Effector memory CD8-positive, alpha-beta T cell (primary cell): ENCODE data around the gene TCP11L2.

Source experiments
- ATAC-seq: fragments of 150-1000 bp; cut with Tn5 transposase; replicated peaks from 2 replicates; pipeline ENCODE4 v1.10.0; 2021; ENCODE audit warnings: mild to moderate bottlenecking, moderate library complexity
- DNase-seq, 3 experiments: peaks; one replicate each; pipeline ENCODE4 v3.0.0; 2021
- H3K27ac Mint-ChIP-seq, 2 donors: one replicate each; pipeline ENCODE4 v1.8.0; 2022; ENCODE audit warnings: mild to moderate bottlenecking in 2 of 2, mixed read lengths in 2 of 2, moderate library complexity in 2 of 2
- H3K27me3 Mint-ChIP-seq, 2 donors: one replicate each; pipeline ENCODE4 v1.8.0; 2022; ENCODE audit warnings: mixed read lengths in 2 of 2
- H3K36me3 Mint-ChIP-seq: one replicate; pipeline ENCODE4 v1.8.0; 2022; ENCODE audit warnings: mild to moderate bottlenecking, moderate library complexity, mixed read lengths; ENCODE audit not compliant: insufficient read depth
- H3K4me1 Mint-ChIP-seq, 2 donors: one replicate each; pipeline ENCODE4 v1.8.0; 2022; ENCODE audit warnings: low read depth in 2 of 2, mixed read lengths in 2 of 2
- H3K4me3 Mint-ChIP-seq, 2 donors: one replicate each; pipeline ENCODE4 v1.8.0; 2022; ENCODE audit warnings: mild to moderate bottlenecking in 2 of 2, mixed read lengths in 2 of 2, moderate library complexity in 2 of 2
- H3K9me3 Mint-ChIP-seq, 2 donors: one replicate each; pipeline ENCODE4 v1.8.0; 2022; ENCODE audit warnings: mixed read lengths in 2 of 2

Gene TCP11L2

GRCh38 chr12:106323537-106323936, 21.0 kb downstream of the TCP11L2 start:
- no peak for DNase-seq
- H3K9me3 Mint-ChIP-seq, result no peaks in the 10 kb centered on the region
- peaks cover 4 to 7% of the 10 kb centered on the region in 2 donors for H3K4me1 Mint-ChIP-seq
- H3K36me3 Mint-ChIP-seq, result peaks cover 74% of the 10 kb centered on the region
- no peaks in the 10 kb centered on the region for H3K27me3 Mint-ChIP-seq
- no peak for ATAC-seq
- no peak overlapping the region for H3K27ac Mint-ChIP-seq
- no peak overlapping the region for H3K4me3 Mint-ChIP-seq

GRCh38 chr12:106327309-106327869, 24.9 kb downstream of the TCP11L2 start:
- Mint-ChIP-seq H3K4me3 (no peak overlapping the region), H3K36me3 (peaks cover 52% of the 10 kb centered on the region), H3K4me1 (peaks cover 3 to 11% of the 10 kb centered on the region in 2 donors), H3K27ac (no peak overlapping the region), H3K27me3 (no peaks in the 10 kb centered on the region), H3K9me3 (no peaks in the 10 kb centered on the region)
- no peak for ATAC-seq
- no peak for DNase-seq

GRCh38 chr12:106328735-106329134, 26.2 kb downstream of the TCP11L2 start:
- Mint-ChIP-seq H3K27me3 (no peaks in the 10 kb centered on the region), H3K9me3 (no peaks in the 10 kb centered on the region), H3K4me3 (no peak overlapping the region), H3K4me1 (peaks cover 5 to 11% of the 10 kb centered on the region in 2 donors), H3K36me3 (peaks cover 46% of the 10 kb centered on the region), H3K27ac (peak overlapping the region in 1 of 2 donors; percentile 47)
- no peak for ATAC-seq
- DNase-seq, result no peak

DNA sequence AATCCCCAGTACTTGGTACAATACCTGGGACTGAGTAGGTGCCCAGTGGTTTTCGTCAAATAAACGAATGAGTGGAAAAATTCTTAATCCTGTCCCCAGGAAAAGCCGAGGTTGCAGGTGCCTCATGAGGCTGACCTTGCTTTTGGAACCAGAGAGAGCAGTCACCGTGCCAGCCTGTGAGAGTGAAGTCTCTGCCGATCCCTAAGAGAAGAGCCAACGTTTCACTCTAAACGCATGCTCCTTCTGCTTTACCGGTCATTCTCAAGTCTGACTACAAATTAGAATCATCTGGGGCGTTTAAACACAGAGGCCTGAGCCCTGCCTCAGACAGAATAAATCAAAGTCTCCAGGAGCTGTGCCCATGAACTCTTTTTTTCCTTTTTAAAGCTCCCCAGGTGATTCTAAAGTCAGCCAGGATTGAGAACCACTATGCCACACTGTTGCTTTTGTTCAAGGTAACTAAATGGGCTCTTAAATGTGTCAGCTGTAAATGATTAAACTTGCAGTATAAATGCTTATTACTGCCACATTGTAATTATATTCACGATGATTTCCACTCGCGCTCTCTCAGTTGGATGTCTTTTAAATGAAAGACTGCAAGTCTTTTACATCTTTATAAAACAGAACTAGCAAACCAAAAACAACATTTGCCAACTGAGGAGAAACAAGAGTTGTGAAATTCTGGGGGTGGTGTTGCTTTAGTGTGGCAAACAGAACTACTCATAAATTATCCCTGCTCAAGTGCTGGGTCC, 26.9 kb downstream of the TCP11L2 start:
- DNase-seq (no peak), ATAC-seq (no peak)
- no peak overlapping the region for H3K4me3 Mint-ChIP-seq
- no peaks in the 10 kb centered on the region for H3K27me3 Mint-ChIP-seq
- no peaks in the 10 kb centered on the region for H3K9me3 Mint-ChIP-seq
- H3K36me3 Mint-ChIP-seq, result peaks cover 39% of the 10 kb centered on the region
- H3K4me1 Mint-ChIP-seq, result peaks cover 6 to 11% of the 10 kb centered on the region in 2 donors
- no peak overlapping the region for H3K27ac Mint-ChIP-seq

DNA sequence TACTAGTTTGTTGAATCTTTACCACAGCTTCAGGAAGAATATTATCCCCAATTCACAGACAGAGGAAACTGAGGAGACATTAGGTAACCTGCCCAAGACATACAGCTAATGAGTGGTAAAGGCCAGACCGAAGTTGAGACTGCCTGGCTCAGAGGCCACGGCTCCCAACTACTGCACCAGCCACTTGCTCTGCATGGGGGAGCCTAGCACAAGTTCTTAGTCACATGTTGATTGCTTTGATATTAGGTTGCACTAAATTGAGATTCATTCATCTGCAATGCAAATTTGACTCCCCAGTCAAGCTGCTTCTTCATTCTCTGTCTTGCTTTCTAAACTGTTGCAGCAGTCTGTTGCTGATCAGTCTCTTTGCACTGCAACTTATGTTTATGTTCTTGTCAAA, 29.1 kb downstream of the TCP11L2 start:
- Mint-ChIP-seq H3K4me3 (no peak overlapping the region), H3K27ac (no peak overlapping the region), H3K9me3 (no peaks in the 10 kb centered on the region), H3K4me1 (peaks cover 4 to 7% of the 10 kb centered on the region in 2 donors), H3K27me3 (no peaks in the 10 kb centered on the region), H3K36me3 (peaks cover 31% of the 10 kb centered on the region)
- DNase-seq, result no peak
- no peak for ATAC-seq

DNA sequence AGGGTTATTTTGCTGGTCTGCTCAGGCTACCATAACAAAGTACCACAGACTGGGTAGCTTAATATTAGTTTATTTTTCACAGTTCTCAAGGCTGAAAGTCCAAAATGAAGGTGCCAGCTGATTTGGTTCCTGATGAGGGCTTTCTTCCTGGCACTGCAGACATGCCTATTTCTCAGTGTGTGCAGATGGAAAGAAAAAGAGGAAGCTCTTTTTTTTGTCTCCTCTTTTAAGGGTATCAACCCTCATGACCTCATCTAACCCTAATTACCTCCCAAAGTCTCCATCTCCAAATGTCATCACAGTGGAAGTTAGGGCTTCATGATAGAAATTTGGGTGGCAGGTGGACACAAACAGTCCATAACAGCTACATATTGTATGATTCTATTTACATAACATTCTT, 30.0 kb downstream of the TCP11L2 start:
- Mint-ChIP-seq H3K27ac (no peak overlapping the region), H3K36me3 (peaks cover 24% of the 10 kb centered on the region), H3K4me3 (no peak overlapping the region), H3K27me3 (no peaks in the 10 kb centered on the region), H3K4me1 (peaks cover 4 to 7% of the 10 kb centered on the region in 2 donors), H3K9me3 (no peaks in the 10 kb centered on the region)
- DNase-seq (no peak), ATAC-seq (no peak)

GRCh38 chr12:106333010-106333409, 30.5 kb downstream of the TCP11L2 start:
- Mint-ChIP-seq H3K4me1 (peaks cover 4 to 7% of the 10 kb centered on the region in 2 donors), H3K4me3 (no peak overlapping the region), H3K27ac (no peak overlapping the region), H3K36me3 (peaks cover 26% of the 10 kb centered on the region), H3K9me3 (no peaks in the 10 kb centered on the region), H3K27me3 (no peaks in the 10 kb centered on the region)
- ATAC-seq (no peak), DNase-seq (no peak)

GRCh38 chr12:106333756-106334155, 31.2 kb downstream of the TCP11L2 start:
- peaks cover 20% of the 10 kb centered on the region for H3K36me3 Mint-ChIP-seq
- H3K27me3 Mint-ChIP-seq, result no peaks in the 10 kb centered on the region
- no peaks in the 10 kb centered on the region for H3K9me3 Mint-ChIP-seq
- no peak overlapping the region for H3K27ac Mint-ChIP-seq
- H3K4me3 Mint-ChIP-seq, result no peak overlapping the region
- peaks cover 4 to 9% of the 10 kb centered on the region in 2 donors for H3K4me1 Mint-ChIP-seq
- DNase-seq (no peak), ATAC-seq (no peak)

GRCh38 chr12:106341086-106341877, 38.7 kb downstream of the TCP11L2 start:
- Mint-ChIP-seq H3K27ac (no peak overlapping the region), H3K4me1 (peaks cover 2 to 3% of the 10 kb centered on the region in 2 donors), H3K9me3 (no peaks in the 10 kb centered on the region), H3K4me3 (no peak overlapping the region), H3K27me3 (no peaks in the 10 kb centered on the region), H3K36me3 (peaks cover 29% of the 10 kb centered on the region)
- DNase-seq (no peak), ATAC-seq (no peak)

GRCh38 chr12:106342397-106343213, 40.1 kb downstream of the TCP11L2 start:
- Mint-ChIP-seq H3K36me3 (peaks cover 35% of the 10 kb centered on the region), H3K4me3 (no peak overlapping the region), H3K9me3 (no peaks in the 10 kb centered on the region), H3K4me1 (peaks cover 2 to 3% of the 10 kb centered on the region in 2 donors), H3K27ac (peak overlapping the region; percentile 29 to 38), H3K27me3 (no peaks in the 10 kb centered on the region)
- DNase-seq, result no peak
- no peak for ATAC-seq

DNA sequence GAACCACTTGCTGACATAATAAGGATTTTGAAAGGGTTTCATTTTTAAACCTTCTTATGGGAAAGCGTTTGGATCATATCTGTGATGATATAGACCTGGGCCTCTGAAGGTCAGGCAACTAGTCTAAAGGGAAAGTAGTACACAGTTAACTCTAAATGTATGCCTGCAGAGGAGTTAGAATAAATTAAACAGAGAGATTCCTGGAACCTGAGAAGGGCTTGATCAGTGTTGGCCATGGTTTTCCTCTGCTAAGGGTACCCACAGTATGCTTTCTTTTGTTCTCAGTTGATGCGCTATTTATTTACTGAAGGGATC, 40.6 kb downstream of the TCP11L2 start:
- peaks cover 2 to 3% of the 10 kb centered on the region in 2 donors for H3K4me1 Mint-ChIP-seq
- peak overlapping the region in 1 of 2 donors; percentile 29 for H3K27ac Mint-ChIP-seq
- H3K4me3 Mint-ChIP-seq, result no peak overlapping the region
- ATAC-seq (no peak), DNase-seq (no peak)
- no peaks in the 10 kb centered on the region for H3K9me3 Mint-ChIP-seq
- H3K36me3 Mint-ChIP-seq, result peaks cover 35% of the 10 kb centered on the region
- no peaks in the 10 kb centered on the region for H3K27me3 Mint-ChIP-seq

DNA sequence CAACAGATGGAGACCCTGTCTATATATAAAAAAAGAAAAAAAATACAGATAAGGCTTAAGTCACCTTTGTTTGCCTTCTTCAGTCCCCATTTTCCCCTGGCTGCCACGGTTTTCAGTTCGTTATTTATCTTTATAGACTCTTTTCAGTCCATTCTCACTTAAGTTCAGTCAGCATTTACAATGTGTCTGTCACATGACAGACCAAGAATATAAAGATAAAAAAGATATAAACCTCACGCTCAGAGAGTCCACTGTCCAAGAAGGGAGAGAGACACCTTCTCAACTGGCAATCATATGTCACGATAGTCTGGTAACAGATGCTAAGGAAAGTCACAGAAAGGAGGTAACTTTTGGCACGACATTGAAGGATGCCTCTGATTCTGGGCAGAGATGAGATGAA, 41.6 kb downstream of the TCP11L2 start:
- Mint-ChIP-seq H3K4me3 (no peak overlapping the region), H3K4me1 (peaks cover 0 to 2% of the 10 kb centered on the region in 2 donors), H3K27ac (no peak overlapping the region), H3K36me3 (peaks cover 37% of the 10 kb centered on the region), H3K27me3 (no peaks in the 10 kb centered on the region), H3K9me3 (no peaks in the 10 kb centered on the region)
- ATAC-seq (no peak), DNase-seq (no peak)

- peaks cover 0 to 2% of the 10 kb centered on the region in 2 donors for H3K4me1 Mint-ChIP-seq
- no peak for DNase-seq
- peak; percentile 26 for ATAC-seq
- H3K9me3 Mint-ChIP-seq, result no peaks in the 10 kb centered on the region
- no peak overlapping the region for H3K4me3 Mint-ChIP-seq
- H3K27ac Mint-ChIP-seq, result peak overlapping the region in 1 of 2 donors; percentile 32
- H3K27me3 Mint-ChIP-seq, result no peaks in the 10 kb centered on the region
- peaks cover 33% of the 10 kb centered on the region for H3K36me3 Mint-ChIP-seq
Observed at GRCh38 chr12:106345746-106346145, 43.2 kb downstream of the TCP11L2 start.
